HG03103 (cell line): ENCODE measurements around the gene TMEM11.
A peak's percentile ranks its signal among the peaks of the same experiment; 100 is the strongest.

Experiments
- ATAC-seq: cut with Tn5 transposase; IDR thresholded peaks from one replicate; pipeline ENCODE4 v1.9.1; 2021; ENCODE audit warnings: low read depth; ENCODE audit not compliant: unreplicated experiment

Gene TMEM11

GRCh38 chr17:21214015-21214776 is at the start of gene TMEM11:
Gene TMEM11 (minus strand): TSS chr17:21214161. CDS start chr17:21214152, 9 bp downstream.
- ATAC-seq: peak; percentile 76

GRCh38 chr17:21263376-21263775 is 49.4 kb upstream of the TMEM11 start:
- no peak for ATAC-seq

- ATAC-seq: no peak
These were observed 48.5 kb upstream of the TMEM11 start for GRCh38 chr17:21262259-21262993.

GRCh38 chr17:21258593-21258992 is 44.6 kb upstream of the TMEM11 start:
- no peak for ATAC-seq

GRCh38 chr17:21253646-21254441 is 39.9 kb upstream of the TMEM11 start:
- peak; percentile 14 for ATAC-seq

GRCh38 chr17:21252796-21253645 is 39.1 kb upstream of the TMEM11 start, which contains the start of gene NATD1:
Gene NATD1 (minus strand): TSS chr17:21253410. CDS start chr17:21253264, 146 bp downstream.
- peak; percentile 57 for ATAC-seq

- no peak for ATAC-seq
These were observed 38.4 kb upstream of the TMEM11 start for GRCh38 chr17:21252289-21252795.

- no peak for ATAC-seq
These were observed 37.5 kb upstream of the TMEM11 start for GRCh38 chr17:21251337-21252010.

GRCh38 chr17:21250854-21251253 is 36.9 kb upstream of the TMEM11 start:
- ATAC-seq: no peak

GRCh38 chr17:21249920-21250703 is 36.2 kb upstream of the TMEM11 start:
- no peak for ATAC-seq

GRCh38 chr17:21249086-21249795 is 35.3 kb upstream of the TMEM11 start:
- ATAC-seq: no peak

GRCh38 chr17:21248500-21248899 is 34.5 kb upstream of the TMEM11 start:
- no peak for ATAC-seq

GRCh38 chr17:21247552-21248258 is 33.7 kb upstream of the TMEM11 start:
- ATAC-seq: no peak

GRCh38 chr17:21246698-21247097 is 32.7 kb upstream of the TMEM11 start:
- no peak for ATAC-seq

- no peak for ATAC-seq
These were observed 31.7 kb upstream of the TMEM11 start for GRCh38 chr17:21245639-21246084.

GRCh38 chr17:21243516-21244303 is 29.7 kb upstream of the TMEM11 start:
- ATAC-seq: no peak
